Measurements from ENCODE around the gene SWAP70. TPM values are rescaled to one million over a fixed set of nuclear protein-coding genes. Genes with fewer than 3 reads are reported as not detected.

SWAP70 gene
- total RNA-seq, 1 experiment from 2014 or later, result 13.0 TPM

GRCh38 chr11:9718147-9718546 lies 54.3 kb downstream of the SWAP70 start:
- H3K27ac Mint-ChIP-seq (ENCODE audit: low read depth, unreplicated experiment), result no peak overlapping the region

GRCh38 chr11:9719566-9720289 lies 55.9 kb downstream of the SWAP70 start:
- intact Hi-C loops (cut with micrococcal nuclease), result no loop called here
- BruUV-seq (replicated peaks), result no TSS peak
- TF ChIP-seq CTCF (IDR thresholded peaks at IDR 0.05; ENCODE audit: unreplicated experiment), result no peak
- H3K9me3 Mint-ChIP-seq (ENCODE audit: unreplicated experiment), result no peaks in the 10 kb centered on the region
- CTCF ChIA-PET, result interaction anchor here (0.6 to 1.5 kb wide), 4 partner anchors 18 to 210 kb away, joined by 3 to 4 read pairs (median 4); no protein-coding TSS in a partner anchor
- H3K4me1 Mint-ChIP-seq (ENCODE audit: insufficient read depth, unreplicated experiment), result peaks cover 16% of the 10 kb centered on the region
- H3K27me3 Mint-ChIP-seq (ENCODE audit: insufficient read depth, unreplicated experiment), result no peaks in the 10 kb centered on the region
- H3K4me3 Mint-ChIP-seq (ENCODE audit: unreplicated experiment), result no peak overlapping the region
- no peak overlapping the region for H3K27ac Mint-ChIP-seq (ENCODE audit: low read depth, unreplicated experiment)
- H3K36me3 Mint-ChIP-seq (ENCODE audit: insufficient read depth, unreplicated experiment), result peaks cover 6% of the 10 kb centered on the region
- POLR2A ChIA-PET, result no interaction called here
- no peak for DNase-seq (ENCODE audit: unreplicated experiment)

More at GRCh38 chr11:9718147-9718546, 54.3 kb downstream of the SWAP70 start:
- Mint-ChIP-seq H3K9me3 (ENCODE audit: unreplicated experiment) (no peaks in the 10 kb centered on the region), H3K4me3 (ENCODE audit: unreplicated experiment) (no peak overlapping the region), H3K36me3 (ENCODE audit: insufficient read depth, unreplicated experiment) (peaks cover 6% of the 10 kb centered on the region), H3K27me3 (ENCODE audit: insufficient read depth, unreplicated experiment) (no peaks in the 10 kb centered on the region), H3K4me1 (ENCODE audit: insufficient read depth, unreplicated experiment) (peaks cover 16% of the 10 kb centered on the region)
- POLR2A ChIA-PET, result interaction anchor here (1.2 kb wide), 1 partner anchor 143 kb away, joined by 4 read pairs; no protein-coding TSS in a partner anchor
- TF ChIP-seq CTCF (IDR thresholded peaks at IDR 0.05; ENCODE audit: unreplicated experiment), result no peak
- intact Hi-C loops (cut with micrococcal nuclease), result no loop called here
- CTCF ChIA-PET, result interaction anchor here (0.5 to 0.6 kb wide), 2 partner anchors 25 to 1455 kb away, joined by 3 read pairs; partner anchors contain the start of gene LMO1
- no TSS peak for BruUV-seq (replicated peaks)
- DNase-seq (ENCODE audit: unreplicated experiment), result no peak

GRCh38 chr11:9720290-9720630 lies 56.4 kb downstream of the SWAP70 start:
- peaks cover 16% of the 10 kb centered on the region for H3K4me1 Mint-ChIP-seq (ENCODE audit: insufficient read depth, unreplicated experiment)
- H3K9me3 Mint-ChIP-seq (ENCODE audit: unreplicated experiment), result no peaks in the 10 kb centered on the region
- DNase-seq (ENCODE audit: unreplicated experiment), result no peak
- H3K4me3 Mint-ChIP-seq (ENCODE audit: unreplicated experiment), result no peak overlapping the region
- no TSS peak for BruUV-seq (replicated peaks)
- POLR2A ChIA-PET, result no interaction called here
- no peak for TF ChIP-seq CTCF (IDR thresholded peaks at IDR 0.05; ENCODE audit: unreplicated experiment)
- CTCF ChIA-PET, result interaction anchor here (0.6 to 1.5 kb wide), 3 partner anchors 17 to 210 kb away, joined by 3 to 4 read pairs (median 4); no protein-coding TSS in a partner anchor
- H3K27ac Mint-ChIP-seq (ENCODE audit: low read depth, unreplicated experiment), result no peak overlapping the region
- intact Hi-C loops (cut with micrococcal nuclease), result no loop called here
- H3K36me3 Mint-ChIP-seq (ENCODE audit: insufficient read depth, unreplicated experiment), result peaks cover 6% of the 10 kb centered on the region
- H3K27me3 Mint-ChIP-seq (ENCODE audit: insufficient read depth, unreplicated experiment), result no peaks in the 10 kb centered on the region

- no peaks in the 10 kb centered on the region for H3K9me3 Mint-ChIP-seq (ENCODE audit: unreplicated experiment)
- H3K27me3 Mint-ChIP-seq (ENCODE audit: insufficient read depth, unreplicated experiment), result no peaks in the 10 kb centered on the region
- BruUV-seq (replicated peaks), result no TSS peak
- CTCF ChIA-PET, result no interaction called here
- no peak overlapping the region for H3K27ac Mint-ChIP-seq (ENCODE audit: low read depth, unreplicated experiment)
- peaks cover 15% of the 10 kb centered on the region for H3K36me3 Mint-ChIP-seq (ENCODE audit: insufficient read depth, unreplicated experiment)
- no peak overlapping the region for H3K4me3 Mint-ChIP-seq (ENCODE audit: unreplicated experiment)
- POLR2A ChIA-PET, result no interaction called here
- intact Hi-C loops (cut with micrococcal nuclease), result no loop called here
- no peak for DNase-seq (ENCODE audit: unreplicated experiment)
- TF ChIP-seq CTCF (IDR thresholded peaks at IDR 0.05; ENCODE audit: unreplicated experiment), result no peak
- H3K4me1 Mint-ChIP-seq (ENCODE audit: insufficient read depth, unreplicated experiment), result peaks cover 18% of the 10 kb centered on the region
These were observed 58.1 kb downstream of the SWAP70 start for GRCh38 chr11:9722023-9722422.
